Fibroblast of villous mesenchyme (primary cell): Measurements from ENCODE around the gene DSP. TPM values are rescaled to one million over a fixed set of nuclear protein-coding genes. Genes with fewer than 3 reads are reported as not detected.

Source experiments
- DNase-seq: peaks from one replicate; pipeline ENCODE4 v3.0.0-alpha.2; 2010; ENCODE audit warnings: low read depth
- H3K4me3 ChIP-seq: 2 replicates; pipeline ENCODE4 v1.5.1; 2011; ENCODE audit warnings: low read depth, mild to moderate bottlenecking, low read length
- total RNA-seq: library from RNA; depleted of rRNA; stranded (reverse); fragments of >200 nt; gene quantifications from 2 replicates; pipeline ENCODE4 v1.2.3, GENCODE V29; 2012
- TF ChIP-seq, protein P1 (sequence below): IDR thresholded peaks from 2 replicates; pipeline ENCODE4 v1.5.1; 2012; ENCODE audit warnings: low read depth, mild to moderate bottlenecking, low read length; ENCODE audit not compliant: insufficient read depth

The DSP gene
- total RNA-seq, 1 donor, result 28.1 TPM

- TF ChIP-seq, protein P1, sequence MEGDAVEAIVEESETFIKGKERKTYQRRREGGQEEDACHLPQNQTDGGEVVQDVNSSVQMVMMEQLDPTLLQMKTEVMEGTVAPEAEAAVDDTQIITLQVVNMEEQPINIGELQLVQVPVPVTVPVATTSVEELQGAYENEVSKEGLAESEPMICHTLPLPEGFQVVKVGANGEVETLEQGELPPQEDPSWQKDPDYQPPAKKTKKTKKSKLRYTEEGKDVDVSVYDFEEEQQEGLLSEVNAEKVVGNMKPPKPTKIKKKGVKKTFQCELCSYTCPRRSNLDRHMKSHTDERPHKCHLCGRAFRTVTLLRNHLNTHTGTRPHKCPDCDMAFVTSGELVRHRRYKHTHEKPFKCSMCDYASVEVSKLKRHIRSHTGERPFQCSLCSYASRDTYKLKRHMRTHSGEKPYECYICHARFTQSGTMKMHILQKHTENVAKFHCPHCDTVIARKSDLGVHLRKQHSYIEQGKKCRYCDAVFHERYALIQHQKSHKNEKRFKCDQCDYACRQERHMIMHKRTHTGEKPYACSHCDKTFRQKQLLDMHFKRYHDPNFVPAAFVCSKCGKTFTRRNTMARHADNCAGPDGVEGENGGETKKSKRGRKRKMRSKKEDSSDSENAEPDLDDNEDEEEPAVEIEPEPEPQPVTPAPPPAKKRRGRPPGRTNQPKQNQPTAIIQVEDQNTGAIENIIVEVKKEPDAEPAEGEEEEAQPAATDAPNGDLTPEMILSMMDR, result no peak
- DNase-seq, result no peak
These were observed 53.2 kb downstream of the DSP start for GRCh38 chr6:7594579-7595125.

GRCh38 chr6:7604003-7604402 lies 62.5 kb downstream of the DSP start:
- DNase-seq, result no peak
- TF ChIP-seq, protein P1, result no peak
- H3K4me3 ChIP-seq, result no peak overlapping the region

More at GRCh38 chr6:7594579-7595125, 53.2 kb downstream of the DSP start:
- H3K4me3 ChIP-seq, result no peak overlapping the region

DNA sequence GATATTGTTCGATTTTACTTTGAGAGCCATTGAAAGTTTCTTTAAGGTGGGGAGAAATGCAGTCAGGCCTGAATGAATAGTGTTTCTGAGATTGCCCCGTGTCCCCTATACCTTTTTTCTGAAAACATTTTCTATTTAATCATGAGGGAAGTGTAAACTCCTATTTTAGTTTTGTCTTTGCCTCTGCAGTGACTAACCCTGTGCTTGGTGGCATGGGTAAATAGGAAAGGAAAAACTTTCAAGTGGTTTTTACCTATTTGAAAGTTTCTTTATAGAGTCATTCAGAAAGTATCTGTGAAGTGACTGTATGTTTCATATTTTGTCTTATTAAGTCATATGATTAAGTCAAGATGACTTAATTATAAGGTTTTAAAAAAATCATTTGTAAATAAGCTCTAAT lies 63.0 kb downstream of the DSP start:
- no peak for DNase-seq
- no peak overlapping the region for H3K4me3 ChIP-seq
- TF ChIP-seq, protein P1, result no peak

GRCh38 chr6:7615611-7616383 lies 74.3 kb downstream of the DSP start:
- TF ChIP-seq, protein P1, result peak; percentile 79
- DNase-seq, result peak; percentile 68
- H3K4me3 ChIP-seq, result peak overlapping the region; percentile 22

DNA sequence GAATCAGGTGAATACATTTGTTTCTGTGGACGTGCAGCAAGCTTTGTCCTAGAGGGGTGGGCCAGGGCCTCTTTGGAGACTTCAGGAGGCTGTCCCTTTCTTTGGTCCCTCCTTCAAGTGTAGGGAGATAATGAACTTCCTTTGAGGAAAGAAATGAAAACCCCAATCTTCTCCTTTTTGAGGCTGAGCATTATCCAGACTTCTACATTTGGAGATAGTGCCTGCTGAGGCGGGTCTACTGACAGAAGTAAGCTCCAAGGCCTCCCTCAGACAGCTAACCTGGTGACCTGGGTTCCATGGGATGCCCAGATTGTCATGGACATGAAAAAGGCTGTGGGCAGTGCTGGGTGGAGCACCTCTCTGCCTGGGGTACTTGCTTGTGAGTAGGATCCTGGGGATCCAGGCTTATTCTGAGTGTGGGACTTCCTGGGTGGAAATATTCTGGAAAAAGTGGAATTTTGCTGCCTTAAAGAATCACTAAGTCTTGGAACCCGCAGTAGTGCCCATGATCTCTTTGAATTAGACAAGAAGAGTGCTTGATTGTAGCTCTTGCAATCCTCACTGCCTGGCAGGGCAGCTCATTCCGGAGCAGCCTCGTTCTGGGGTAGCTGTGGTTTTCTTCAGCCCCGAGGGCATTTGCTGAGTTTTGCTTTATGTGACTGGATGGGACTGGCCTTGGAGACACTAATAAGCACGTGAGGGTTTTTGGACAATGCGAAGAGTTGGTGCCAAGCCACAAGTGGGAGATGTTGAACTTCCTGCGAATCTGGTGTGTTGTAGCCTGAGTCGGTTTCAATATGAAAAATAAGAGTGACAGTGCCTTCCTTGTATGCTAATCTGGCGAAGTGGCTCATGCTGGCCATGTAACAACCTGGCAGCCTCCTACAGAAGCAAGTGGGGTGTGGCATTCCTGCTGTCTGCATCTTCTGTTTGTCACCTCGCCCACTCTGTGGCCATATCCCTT lies 76.6 kb downstream of the DSP start:
- TF ChIP-seq, protein P1, result no peak
- H3K4me3 ChIP-seq, result no peak overlapping the region
- DNase-seq, result peak; percentile 68

DNA sequence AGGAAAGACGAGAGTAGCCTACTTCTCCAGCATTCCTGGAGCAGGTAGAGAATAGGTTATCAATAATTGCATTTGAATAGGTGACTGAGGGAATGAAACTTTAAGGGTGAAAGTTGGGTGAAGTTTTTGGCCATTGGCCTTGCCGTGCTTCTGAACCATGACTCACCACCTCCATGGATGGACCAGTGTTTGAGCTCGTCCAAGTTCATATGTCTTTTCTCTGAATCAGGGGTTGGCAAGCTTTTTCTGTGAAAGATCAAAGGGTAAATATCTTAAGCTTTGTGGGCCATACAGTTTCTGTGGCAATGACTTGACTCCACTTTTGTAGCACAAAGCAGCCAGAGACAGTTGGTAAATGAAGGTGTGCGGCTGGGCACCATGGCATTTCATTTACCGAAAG lies 80.3 kb downstream of the DSP start:
- H3K4me3 ChIP-seq, result no peak overlapping the region
- TF ChIP-seq, protein P1, result no peak
- no peak for DNase-seq
